ENCODE measurements around the gene AARS2.

DNA sequence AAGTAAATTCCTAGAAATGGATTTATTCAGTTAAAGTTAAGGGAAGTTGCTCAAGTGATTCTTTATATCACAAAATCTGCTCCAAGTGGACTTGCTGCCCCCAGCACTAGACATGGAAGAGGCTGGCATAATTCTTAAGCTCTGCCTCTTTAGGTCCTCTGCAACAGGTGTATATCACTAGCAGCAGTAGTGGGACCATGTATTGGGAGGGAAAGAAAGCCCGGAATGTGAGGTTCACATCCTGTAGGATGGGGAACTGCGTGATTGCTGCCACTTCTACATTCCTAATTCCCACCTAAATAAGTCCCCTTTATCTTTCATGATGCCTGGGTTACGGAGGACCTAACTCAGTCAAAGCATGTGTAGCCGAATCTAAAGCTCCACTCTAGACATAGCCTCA is 42.5 kb upstream of the AARS2 start:
- TF ChIP-seq, protein P1, sequence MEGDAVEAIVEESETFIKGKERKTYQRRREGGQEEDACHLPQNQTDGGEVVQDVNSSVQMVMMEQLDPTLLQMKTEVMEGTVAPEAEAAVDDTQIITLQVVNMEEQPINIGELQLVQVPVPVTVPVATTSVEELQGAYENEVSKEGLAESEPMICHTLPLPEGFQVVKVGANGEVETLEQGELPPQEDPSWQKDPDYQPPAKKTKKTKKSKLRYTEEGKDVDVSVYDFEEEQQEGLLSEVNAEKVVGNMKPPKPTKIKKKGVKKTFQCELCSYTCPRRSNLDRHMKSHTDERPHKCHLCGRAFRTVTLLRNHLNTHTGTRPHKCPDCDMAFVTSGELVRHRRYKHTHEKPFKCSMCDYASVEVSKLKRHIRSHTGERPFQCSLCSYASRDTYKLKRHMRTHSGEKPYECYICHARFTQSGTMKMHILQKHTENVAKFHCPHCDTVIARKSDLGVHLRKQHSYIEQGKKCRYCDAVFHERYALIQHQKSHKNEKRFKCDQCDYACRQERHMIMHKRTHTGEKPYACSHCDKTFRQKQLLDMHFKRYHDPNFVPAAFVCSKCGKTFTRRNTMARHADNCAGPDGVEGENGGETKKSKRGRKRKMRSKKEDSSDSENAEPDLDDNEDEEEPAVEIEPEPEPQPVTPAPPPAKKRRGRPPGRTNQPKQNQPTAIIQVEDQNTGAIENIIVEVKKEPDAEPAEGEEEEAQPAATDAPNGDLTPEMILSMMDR (IDR thresholded peaks at IDR 0.05; ENCODE audit: borderline replicate concordance, extremely low read depth, low read length, poor library complexity, severe bottlenecking), result no peak
- no peak for TF ChIP-seq EZH2 (IDR thresholded peaks at IDR 0.05; ENCODE audit: borderline replicate concordance, low read depth, low read length, severe bottlenecking)
